Measurements from ENCODE around the gene OSBPL9.

The OSBPL9 gene

DNA sequence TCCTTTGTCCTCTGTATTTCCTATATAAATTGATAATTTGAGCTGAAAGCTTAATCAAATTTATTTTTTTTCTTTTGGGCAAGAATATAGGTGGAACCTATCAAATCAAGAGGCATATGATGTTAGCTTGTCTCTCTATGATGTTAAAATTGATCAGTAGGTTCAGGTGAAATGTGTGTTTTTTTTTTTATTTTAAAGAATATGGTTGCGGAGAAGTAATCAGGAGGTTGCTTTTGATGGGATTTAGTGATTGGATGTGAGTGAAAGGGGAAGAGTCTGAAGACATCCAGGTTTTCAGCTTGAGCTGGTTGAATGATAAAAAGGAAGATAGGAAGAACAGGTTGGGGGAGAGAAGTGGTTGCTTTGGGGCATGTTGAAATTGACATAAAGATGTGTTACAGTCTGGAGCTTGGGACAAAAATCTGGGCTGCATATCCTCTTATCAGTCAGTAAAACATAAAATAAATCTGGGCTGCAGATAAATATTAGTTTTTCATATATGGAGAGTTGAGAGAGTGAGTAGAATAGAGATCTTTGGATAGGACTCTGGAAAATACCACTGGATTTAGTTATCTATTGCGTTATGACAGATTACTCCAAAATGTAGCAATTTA lies 5.1 kb downstream of the OSBPL9 start:
- H3K27me3 ChIP-seq (ENCODE audit: insufficient read depth, low read length), result no peaks in the 10 kb centered on the region
- H3K9me2 ChIP-seq (ENCODE audit: low read depth, low read length), result no peaks in the 10 kb centered on the region
- no peaks in the 10 kb centered on the region for H3K9me3 ChIP-seq (ENCODE audit: low read length)
- H2AFZ ChIP-seq (ENCODE audit: low read length), result no peak overlapping the region
- H3F3A ChIP-seq (ENCODE audit: insufficient read depth, low read length), result no peaks in the 10 kb centered on the region
- no peaks in the 10 kb centered on the region for H3K79me2 ChIP-seq (ENCODE audit: insufficient read depth, low read length)
- no peak overlapping the region for H3K27ac ChIP-seq (ENCODE audit: low read depth, low read length, poor library complexity, severe bottlenecking)
- TF ChIP-seq EZH2 (IDR thresholded peaks at IDR 0.05; ENCODE audit: borderline replicate concordance, low read length), result no peak
- TF ChIP-seq, protein P1, sequence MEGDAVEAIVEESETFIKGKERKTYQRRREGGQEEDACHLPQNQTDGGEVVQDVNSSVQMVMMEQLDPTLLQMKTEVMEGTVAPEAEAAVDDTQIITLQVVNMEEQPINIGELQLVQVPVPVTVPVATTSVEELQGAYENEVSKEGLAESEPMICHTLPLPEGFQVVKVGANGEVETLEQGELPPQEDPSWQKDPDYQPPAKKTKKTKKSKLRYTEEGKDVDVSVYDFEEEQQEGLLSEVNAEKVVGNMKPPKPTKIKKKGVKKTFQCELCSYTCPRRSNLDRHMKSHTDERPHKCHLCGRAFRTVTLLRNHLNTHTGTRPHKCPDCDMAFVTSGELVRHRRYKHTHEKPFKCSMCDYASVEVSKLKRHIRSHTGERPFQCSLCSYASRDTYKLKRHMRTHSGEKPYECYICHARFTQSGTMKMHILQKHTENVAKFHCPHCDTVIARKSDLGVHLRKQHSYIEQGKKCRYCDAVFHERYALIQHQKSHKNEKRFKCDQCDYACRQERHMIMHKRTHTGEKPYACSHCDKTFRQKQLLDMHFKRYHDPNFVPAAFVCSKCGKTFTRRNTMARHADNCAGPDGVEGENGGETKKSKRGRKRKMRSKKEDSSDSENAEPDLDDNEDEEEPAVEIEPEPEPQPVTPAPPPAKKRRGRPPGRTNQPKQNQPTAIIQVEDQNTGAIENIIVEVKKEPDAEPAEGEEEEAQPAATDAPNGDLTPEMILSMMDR (IDR thresholded peaks at IDR 0.05; ENCODE audit: low read length), result no peak
- no peak overlapping the region for H3K4me3 ChIP-seq (ENCODE audit: low read depth, low read length, poor library complexity, severe bottlenecking)
- H3K36me3 ChIP-seq (ENCODE audit: insufficient read depth, low read length), result no peaks in the 10 kb centered on the region
- no peak overlapping the region for H3K9ac ChIP-seq (ENCODE audit: low read length)
- H4K20me1 ChIP-seq (ENCODE audit: insufficient read depth, low read length), result no peaks in the 10 kb centered on the region
- no peak overlapping the region for H3K4me2 ChIP-seq (ENCODE audit: low read length)
- peaks cover 30% of the 10 kb centered on the region for H3K4me1 ChIP-seq (ENCODE audit: insufficient read depth, low read length, severe bottlenecking)

DNA sequence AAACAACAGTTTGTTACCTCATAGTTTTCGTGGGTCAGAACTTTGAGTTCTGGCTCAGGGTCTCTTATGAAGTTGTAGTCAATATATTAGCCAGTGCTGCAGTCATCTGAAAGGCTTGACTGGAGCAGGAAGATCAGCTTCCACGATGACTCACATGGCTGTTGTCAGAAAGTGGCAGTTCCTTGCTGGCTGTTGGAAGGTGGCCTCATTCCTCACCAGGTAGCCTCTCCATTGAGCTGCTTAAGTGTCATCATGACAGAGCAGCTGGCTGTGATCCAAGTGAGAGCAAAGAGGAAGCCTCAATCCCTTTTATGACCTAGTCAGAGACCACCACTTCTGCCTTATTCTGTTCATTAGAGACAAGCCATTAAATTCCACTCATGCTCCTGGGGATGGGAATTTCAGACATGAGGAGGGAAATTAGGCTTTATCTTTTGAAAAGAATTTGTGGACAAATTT lies 5.6 kb downstream of the OSBPL9 start:
- Histone ChIP-seq H3K36me3 (ENCODE audit: insufficient read depth, low read length) (no peaks in the 10 kb centered on the region), H3K27ac (ENCODE audit: low read depth, low read length, poor library complexity, severe bottlenecking) (no peak overlapping the region), H3K9me3 (ENCODE audit: low read length) (no peaks in the 10 kb centered on the region), H2AFZ (ENCODE audit: low read length) (no peak overlapping the region), H3K4me3 (ENCODE audit: low read depth, low read length, poor library complexity, severe bottlenecking) (no peak overlapping the region), H3K9ac (ENCODE audit: low read length) (no peak overlapping the region), H3K79me2 (ENCODE audit: insufficient read depth, low read length) (no peaks in the 10 kb centered on the region), H3K4me2 (ENCODE audit: low read length) (no peak overlapping the region), H3F3A (ENCODE audit: insufficient read depth, low read length) (no peaks in the 10 kb centered on the region), H3K4me1 (ENCODE audit: insufficient read depth, low read length, severe bottlenecking) (peaks cover 29% of the 10 kb centered on the region), H3K9me2 (ENCODE audit: low read depth, low read length) (no peaks in the 10 kb centered on the region), H3K27me3 (ENCODE audit: insufficient read depth, low read length) (no peaks in the 10 kb centered on the region), H4K20me1 (ENCODE audit: insufficient read depth, low read length) (no peaks in the 10 kb centered on the region)
- TF ChIP-seq, protein P1 (IDR thresholded peaks at IDR 0.05; ENCODE audit: low read length), result no peak
- no peak for TF ChIP-seq EZH2 (IDR thresholded peaks at IDR 0.05; ENCODE audit: borderline replicate concordance, low read length)

DNA sequence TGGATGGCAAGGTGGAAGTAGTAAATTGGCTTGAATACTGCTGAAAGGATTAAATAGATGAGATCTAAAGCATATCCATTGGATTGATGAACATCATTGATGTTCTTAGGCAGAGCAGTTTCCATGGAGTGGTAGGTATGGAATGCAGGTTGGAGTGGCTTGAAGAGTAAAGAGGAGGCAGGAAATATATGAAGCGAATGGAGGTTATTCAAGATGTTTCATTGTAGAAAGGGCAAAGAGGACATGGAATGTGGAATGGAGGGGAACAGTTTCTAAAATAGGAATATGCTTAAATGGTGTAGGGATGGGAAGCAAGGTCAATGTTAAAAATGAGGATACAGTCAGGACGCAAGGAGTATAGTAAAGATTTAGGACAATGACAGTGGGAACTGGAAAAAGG lies 6.1 kb downstream of the OSBPL9 start:
- H3K9ac ChIP-seq (ENCODE audit: low read length), result no peak overlapping the region
- H3K4me1 ChIP-seq (ENCODE audit: insufficient read depth, low read length, severe bottlenecking), result peaks cover 23% of the 10 kb centered on the region
- no peaks in the 10 kb centered on the region for H3F3A ChIP-seq (ENCODE audit: insufficient read depth, low read length)
- no peaks in the 10 kb centered on the region for H3K27me3 ChIP-seq (ENCODE audit: insufficient read depth, low read length)
- H3K27ac ChIP-seq (ENCODE audit: low read depth, low read length, poor library complexity, severe bottlenecking), result no peak overlapping the region
- no peak overlapping the region for H2AFZ ChIP-seq (ENCODE audit: low read length)
- H3K4me2 ChIP-seq (ENCODE audit: low read length), result no peak overlapping the region
- H3K9me2 ChIP-seq (ENCODE audit: low read depth, low read length), result no peaks in the 10 kb centered on the region
- H3K4me3 ChIP-seq (ENCODE audit: low read depth, low read length, poor library complexity, severe bottlenecking), result no peak overlapping the region
- TF ChIP-seq, protein P1 (IDR thresholded peaks at IDR 0.05; ENCODE audit: low read length), result no peak
- no peak for TF ChIP-seq EZH2 (IDR thresholded peaks at IDR 0.05; ENCODE audit: borderline replicate concordance, low read length)
- no peaks in the 10 kb centered on the region for H3K79me2 ChIP-seq (ENCODE audit: insufficient read depth, low read length)
- no peaks in the 10 kb centered on the region for H4K20me1 ChIP-seq (ENCODE audit: insufficient read depth, low read length)
- no peaks in the 10 kb centered on the region for H3K36me3 ChIP-seq (ENCODE audit: insufficient read depth, low read length)
- no peaks in the 10 kb centered on the region for H3K9me3 ChIP-seq (ENCODE audit: low read length)

Measured in OCI-LY1 (cell line).